Measurements from ENCODE around the gene MEX3D. TPM values are rescaled to one million over a fixed set of nuclear protein-coding genes. Genes with fewer than 3 reads are reported as not detected.

The MEX3D gene
- total RNA-seq (2022; extraction: Qiagen RNA extraction; ENCODE audit: low read depth), result 5.7 to 11.9 TPM (median 10.1 TPM) in 5 replicates

DNA sequence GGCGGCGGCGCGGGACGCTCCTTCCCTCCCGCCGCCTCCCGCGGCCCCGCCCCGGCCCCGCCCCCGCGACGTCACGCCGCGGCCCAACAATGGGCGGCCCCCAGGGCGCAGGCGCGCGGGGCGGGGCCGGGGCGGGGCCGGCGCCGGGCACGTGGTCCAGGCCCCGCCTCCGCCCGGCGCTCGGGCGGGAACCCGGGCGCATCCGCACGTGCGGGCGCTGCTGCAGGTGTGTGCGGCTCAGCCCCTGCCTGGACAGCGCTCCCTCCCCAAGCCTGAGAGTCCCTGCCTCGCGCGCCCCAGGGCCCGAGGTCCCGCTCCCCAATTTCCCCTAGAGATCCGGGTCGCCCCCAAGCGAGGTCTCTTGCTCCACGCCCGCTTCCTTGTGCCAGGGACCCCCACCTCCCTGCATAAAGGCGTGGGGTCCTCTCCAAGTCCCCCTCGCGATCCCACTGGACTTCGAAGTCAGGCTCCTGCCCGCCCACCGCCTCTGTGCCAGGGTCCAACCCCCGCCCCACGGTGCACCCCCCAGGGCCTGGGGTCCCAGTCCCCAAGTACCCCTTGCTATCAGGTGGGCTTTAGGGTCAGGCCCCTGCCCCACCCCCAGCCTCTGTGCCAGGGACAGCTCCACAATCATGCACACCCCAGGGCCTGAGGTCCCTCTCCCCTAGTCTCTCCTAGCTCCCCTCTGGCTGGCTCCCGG, at the start of gene MEX3D:
Gene MEX3D (minus strand): TSS at position 6 of the 700 bp plus-strand sequence. CDS start 267 bp downstream, outside the sequence.

DNA sequence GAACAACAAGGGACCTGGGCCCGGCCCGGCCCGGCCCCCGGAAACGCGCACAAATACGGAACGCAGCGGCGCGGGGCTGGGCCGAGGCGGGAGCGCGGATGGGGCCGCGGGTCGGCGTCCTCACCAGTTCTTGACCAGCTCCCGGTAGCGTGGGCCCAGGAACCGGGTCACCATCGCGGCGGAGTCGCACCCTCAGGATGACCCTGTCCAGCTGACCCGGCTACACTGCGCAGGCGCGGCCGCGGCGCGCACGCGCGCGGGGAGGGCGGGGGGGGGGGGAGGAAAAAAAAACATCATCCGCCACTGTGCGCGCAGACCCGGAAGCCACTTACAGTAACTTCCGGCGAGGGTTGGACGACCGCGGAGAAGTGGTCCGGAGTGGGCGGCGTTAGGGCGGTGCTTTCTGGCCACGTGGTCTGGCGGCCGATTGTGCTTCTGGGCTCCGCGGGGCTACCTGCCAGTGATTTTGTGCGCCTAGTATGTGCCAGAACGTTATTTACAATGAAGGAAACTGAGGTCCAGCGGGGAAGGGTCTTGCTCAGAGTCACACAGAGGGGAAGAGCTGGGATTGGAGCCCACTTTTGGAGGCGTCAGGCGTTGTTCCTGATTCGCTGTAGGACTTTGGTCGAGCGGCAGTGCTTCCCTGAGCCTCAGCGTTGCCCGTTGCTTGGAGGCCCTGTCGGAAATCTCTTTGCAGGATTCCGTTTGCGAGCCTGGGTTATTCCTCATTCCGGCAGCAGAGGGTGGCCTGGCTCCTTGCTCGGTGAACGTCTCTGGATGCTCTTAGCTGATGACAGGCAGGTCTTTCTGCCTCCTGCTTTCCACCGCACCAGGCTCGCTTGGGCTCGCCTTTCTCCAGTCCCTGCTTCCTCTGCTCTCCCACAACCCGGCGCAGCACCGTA, 37.4 kb upstream of the MEX3D start, which contains the start of gene UQCR11:
Gene UQCR11 (minus strand): TSS at position 227 of the 902 bp plus-strand sequence. CDS start 53 bp downstream, at position 174.

DNA sequence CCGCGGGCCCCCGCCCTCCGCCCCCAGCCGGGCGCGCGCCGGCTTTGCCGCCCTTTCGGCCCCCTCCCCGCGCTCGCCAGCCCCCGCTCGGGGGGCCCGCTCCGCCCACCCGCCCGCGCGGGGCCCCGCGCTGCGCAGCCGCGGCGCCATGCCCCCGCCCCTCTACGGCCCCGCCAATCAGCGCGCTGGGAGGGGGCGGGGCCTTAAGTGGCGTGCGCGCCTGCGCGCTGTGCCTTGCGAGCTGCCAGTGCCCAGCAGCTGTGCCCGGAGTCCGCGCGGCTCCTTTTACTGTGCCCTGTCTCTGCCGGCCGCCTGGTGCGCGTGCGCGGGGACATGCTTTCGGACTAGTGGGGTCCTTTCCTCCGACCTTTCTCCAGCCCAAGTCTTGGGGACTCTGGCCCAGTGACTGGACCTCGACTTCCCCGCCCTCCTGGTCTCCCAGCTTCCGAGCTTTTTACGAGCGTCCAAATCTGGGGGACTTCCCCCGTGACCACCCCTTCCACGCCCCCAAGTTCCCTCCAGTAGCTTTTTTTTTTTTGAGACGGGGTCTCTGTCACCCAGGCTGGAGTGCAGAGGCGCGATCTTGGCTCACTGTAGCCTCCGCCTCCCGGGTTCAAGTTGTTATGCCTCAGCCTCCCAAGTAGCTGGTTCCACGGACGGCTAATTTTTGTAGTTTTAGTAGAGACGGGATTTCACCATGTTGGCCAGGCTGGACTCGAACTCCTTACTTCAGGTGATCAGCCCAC, 24.8 kb upstream of the MEX3D start, which contains the start of gene MBD3:
Gene MBD3 (minus strand): TSS at position 111 of the 746 bp plus-strand sequence. CDS start 234 bp downstream, outside the sequence.

DNA sequence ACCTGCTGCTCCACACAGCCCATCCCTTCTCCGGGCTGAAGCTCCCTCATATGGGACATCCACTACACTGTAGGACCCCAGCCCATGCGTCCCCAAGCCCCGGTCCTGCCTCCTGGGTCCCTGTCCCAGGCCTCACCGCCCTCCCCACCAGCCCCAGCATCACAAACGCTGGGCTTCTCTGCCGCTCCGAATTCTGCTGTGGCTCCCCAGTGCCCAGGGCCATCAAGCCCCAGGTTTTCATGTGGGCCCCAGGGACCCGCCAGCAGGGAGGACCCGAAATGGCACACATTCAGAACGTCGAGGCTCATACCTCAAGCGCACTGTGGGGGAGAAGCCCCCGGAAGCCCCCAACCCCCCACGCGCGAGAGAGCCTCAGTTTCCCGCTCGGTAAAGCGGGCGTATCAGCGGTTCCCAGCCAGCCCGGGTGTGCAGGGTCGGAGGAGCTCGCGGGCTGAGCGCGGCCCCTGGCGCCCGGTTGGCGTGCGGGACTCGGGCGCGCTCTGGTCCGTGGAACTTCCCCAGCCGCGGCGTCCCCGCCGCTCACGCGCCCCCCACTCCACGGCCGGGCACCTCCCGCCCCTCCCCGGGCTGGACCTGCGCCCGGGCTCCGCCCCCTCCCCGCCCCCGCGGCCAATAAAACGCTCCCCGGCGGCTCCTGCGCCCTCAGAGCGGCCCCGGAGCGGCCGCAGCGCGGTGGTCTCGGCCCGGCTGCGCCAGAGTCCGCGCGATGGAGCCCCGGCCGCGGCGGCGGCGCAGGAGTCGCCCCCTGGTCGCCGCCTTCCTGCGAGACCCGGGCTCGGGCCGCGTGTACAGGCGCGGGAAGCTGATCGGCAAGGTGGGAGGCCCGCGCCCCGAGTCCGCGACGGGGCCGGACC, 44.5 kb downstream of the MEX3D start, which contains the start of gene PLK5:
Gene PLK5 (plus strand): TSS at position 666 of the 875 bp plus-strand sequence. CDS start 2,920 bp downstream, outside the sequence.

DNA sequence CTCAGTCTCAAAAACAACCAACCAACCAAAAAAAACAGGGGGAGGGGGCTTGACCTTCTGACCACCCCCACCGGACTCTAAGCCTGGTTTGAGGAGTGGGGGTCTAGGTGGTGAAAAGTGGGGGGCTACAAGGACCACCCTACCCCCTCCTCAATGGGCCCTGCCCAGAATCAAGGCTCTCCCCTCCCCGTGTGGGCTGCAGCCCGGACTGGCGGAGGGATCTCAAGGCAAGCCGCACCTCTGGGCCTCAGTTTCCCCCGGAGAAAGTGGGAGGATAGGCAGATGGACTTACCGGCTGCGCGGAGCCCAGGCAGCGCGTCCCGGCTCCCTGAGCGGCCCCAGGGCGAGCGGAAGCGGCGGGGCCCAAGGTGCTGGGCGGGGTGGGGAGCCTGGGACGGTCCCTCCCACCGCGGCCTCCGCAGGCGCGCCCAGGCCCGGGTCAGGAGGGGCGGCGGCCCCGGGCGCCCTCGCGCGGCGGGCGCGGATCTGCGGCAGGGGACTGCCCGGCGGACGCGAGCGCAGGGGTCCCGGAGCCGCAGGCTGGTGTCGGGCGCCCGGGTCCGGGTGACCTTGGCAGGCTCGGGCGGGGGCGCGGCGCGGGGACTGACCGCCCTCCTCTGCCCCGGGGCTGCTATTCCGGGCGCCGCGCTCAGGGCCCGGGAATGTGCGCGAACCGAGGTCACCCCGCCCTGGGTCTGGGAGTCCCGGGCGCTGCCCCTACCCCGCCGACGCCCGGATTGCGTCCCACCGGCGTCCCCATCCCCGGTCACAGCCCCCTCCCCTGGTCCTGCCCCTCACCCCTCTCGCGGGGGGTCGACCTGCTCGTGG, 55.2 kb downstream of the MEX3D start, which contains the start of gene ADAMTSL5:
Gene ADAMTSL5 (minus strand): TSS at position 349 of the 828 bp plus-strand sequence. CDS start 2,076 bp downstream, outside the sequence.

Other genes with a start within 250 kb of the MEX3D start
- gene NDUFS7, start 184.4 kb downstream of the MEX3D start, total RNA-seq (2022; extraction: Qiagen RNA extraction; ENCODE audit: low read depth), result 61.3 to 78.6 TPM (median 70.3 TPM) in 5 replicates
- gene GAMT, start 166.8 kb downstream of the MEX3D start, total RNA-seq (2022; extraction: Qiagen RNA extraction; ENCODE audit: low read depth), result 25.1 to 40.6 TPM (median 35.1 TPM) in 5 replicates
- gene DAZAP1, start 160.7 kb downstream of the MEX3D start, total RNA-seq (2022; extraction: Qiagen RNA extraction; ENCODE audit: low read depth), result 81.3 to 109 TPM (median 103 TPM) in 5 replicates
- gene RPS15, start 129.9 kb downstream of the MEX3D start, total RNA-seq (2022; extraction: Qiagen RNA extraction; ENCODE audit: low read depth), result 1,625 to 1,906 TPM (median 1,687 TPM) in 5 replicates
- gene APC2, start 118.2 kb downstream of the MEX3D start, total RNA-seq (2022; extraction: Qiagen RNA extraction; ENCODE audit: low read depth), result 0.91 to 2.5 TPM (median 2.0 TPM) in 5 replicates
- gene C19orf25, start 89.1 kb downstream of the MEX3D start, total RNA-seq (2022; extraction: Qiagen RNA extraction; ENCODE audit: low read depth), result 10.9 to 20.9 TPM (median 20.3 TPM) in 5 replicates
- gene PCSK4, start 78.0 kb downstream of the MEX3D start, total RNA-seq (2022; extraction: Qiagen RNA extraction; ENCODE audit: low read depth), result 0.64 to 1.2 TPM (median 0.89 TPM) in 5 replicates
- 3.7 to 5.9 TPM (median 4.9 TPM) in 5 replicates for gene REEP6, start 77.1 kb downstream of the MEX3D start, total RNA-seq (2022; extraction: Qiagen RNA extraction; ENCODE audit: low read depth)
- gene ADAMTSL5, start 55.3 kb downstream of the MEX3D start, total RNA-seq (2022; extraction: Qiagen RNA extraction; ENCODE audit: low read depth), result 2.7 to 4.2 TPM (median 3.4 TPM) in 5 replicates
- 0.03 TPM in 1 of 5 replicates, not detected in the others for gene PLK5, start 44.2 kb downstream of the MEX3D start, total RNA-seq (2022; extraction: Qiagen RNA extraction; ENCODE audit: low read depth)
- gene MBD3, start 24.5 kb upstream of the MEX3D start, total RNA-seq (2022; extraction: Qiagen RNA extraction; ENCODE audit: low read depth), result 37.2 to 56.9 TPM (median 47.8 TPM) in 5 replicates
- 93.1 to 175 TPM (median 172 TPM) in 5 replicates for gene UQCR11, start 37.1 kb upstream of the MEX3D start, total RNA-seq (2022; extraction: Qiagen RNA extraction; ENCODE audit: low read depth)
- gene TCF3, start 84.3 kb upstream of the MEX3D start, total RNA-seq (2022; extraction: Qiagen RNA extraction; ENCODE audit: low read depth), result 38.6 to 70.5 TPM (median 58.8 TPM) in 5 replicates
- 0.01 TPM in 1 of 5 replicates, not detected in the others for gene ONECUT3, start 185.2 kb upstream of the MEX3D start, total RNA-seq (2022; extraction: Qiagen RNA extraction; ENCODE audit: low read depth)
- 1.8 to 3.5 TPM (median 3.1 TPM) in 5 replicates for gene ATP8B3, start 244.0 kb upstream of the MEX3D start, total RNA-seq (2022; extraction: Qiagen RNA extraction; ENCODE audit: low read depth)

All from A549 treated with DMSO at 1 μM for 4 hours (cell line).